Astrocyte (in vitro differentiated cells and primary cell): ENCODE data around the gene TSPAN4. TPM values are rescaled to one million over a fixed set of nuclear protein-coding genes. Genes with fewer than 3 reads are reported as not detected.

Experiments used
- DNase-seq: peaks from one replicate; pipeline ENCODE4 v3.0.0-alpha.2; 2010; ENCODE audit warnings: low read depth
- FAIRE-seq: peaks from 2 replicates; lab custom pipeline; 2011; peaks lifted over from hg19 to GRCh38; lab: Jason Lieb, UNC
- H2AFZ ChIP-seq: 2 replicates; pipeline ENCODE4 v1.6.0; 2012; ENCODE audit warnings: low read depth, low read length, inconsistent platforms
- H3K27ac ChIP-seq: 2 replicates; pipeline ENCODE4 v1.5.1; 2011; ENCODE audit warnings: low read depth, low read length, inconsistent platforms
- H3K27me3 ChIP-seq: 2 replicates; pipeline ENCODE4 v1.6.0; 2011; ENCODE audit warnings: low read length, inconsistent platforms; ENCODE audit not compliant: insufficient read depth
- H3K36me3 ChIP-seq: 2 replicates; pipeline ENCODE4 v1.5.1; 2011; ENCODE audit warnings: low read length, inconsistent platforms; ENCODE audit not compliant: insufficient read depth
- H3K4me1 ChIP-seq: 2 replicates; pipeline ENCODE4 v1.5.1; 2011; ENCODE audit warnings: low read length, inconsistent platforms; ENCODE audit not compliant: insufficient read depth
- H3K4me2 ChIP-seq: 2 replicates; pipeline ENCODE4 v1.6.0; 2012; ENCODE audit warnings: low read length, inconsistent platforms
- H3K4me3 ChIP-seq: 2 replicates; pipeline ENCODE4 v1.5.1; 2011; ENCODE audit warnings: low read depth, mild to moderate bottlenecking, low read length, inconsistent platforms; ENCODE audit not compliant: insufficient read depth
- H3K79me2 ChIP-seq: 2 replicates; pipeline ENCODE4 v1.6.0; 2012; ENCODE audit warnings: mild to moderate bottlenecking, low read length, inconsistent platforms; ENCODE audit not compliant: insufficient read depth
- H3K9ac ChIP-seq: 2 replicates; pipeline ENCODE4 v1.6.0; 2012; ENCODE audit warnings: mild to moderate bottlenecking, low read length, inconsistent platforms
- H3K9me3 ChIP-seq: 2 replicates; pipeline ENCODE4 v1.5.1; 2012; ENCODE audit warnings: low read depth, mild to moderate bottlenecking, low read length, inconsistent platforms; ENCODE audit not compliant: insufficient read depth
- H4K20me1 ChIP-seq: 2 replicates; pipeline ENCODE4 v1.6.0; 2012; ENCODE audit warnings: low read length, inconsistent platforms; ENCODE audit not compliant: insufficient read depth
- H3K27ac Mint-ChIP-seq: one replicate; pipeline ENCODE4 v1.8.0; 2021; ENCODE audit warnings: mild to moderate bottlenecking, mixed read lengths; ENCODE audit not compliant: unreplicated experiment
- H3K27me3 Mint-ChIP-seq: one replicate; pipeline ENCODE4 v1.8.0; 2021; ENCODE audit warnings: low read depth, mixed read lengths; ENCODE audit not compliant: unreplicated experiment
- H3K36me3 Mint-ChIP-seq: one replicate; pipeline ENCODE4 v1.8.0; 2021; ENCODE audit warnings: low read depth, mixed read lengths; ENCODE audit not compliant: unreplicated experiment
- H3K4me1 Mint-ChIP-seq: one replicate; pipeline ENCODE4 v1.8.0; 2021; ENCODE audit warnings: low read depth, mixed read lengths; ENCODE audit not compliant: unreplicated experiment
- H3K4me3 Mint-ChIP-seq: one replicate; pipeline ENCODE4 v1.8.0; 2021; ENCODE audit warnings: mild to moderate bottlenecking, moderate library complexity, mixed read lengths; ENCODE audit not compliant: unreplicated experiment
- H3K9me3 Mint-ChIP-seq: one replicate; pipeline ENCODE4 v1.8.0; 2021; ENCODE audit warnings: mild to moderate bottlenecking, mixed read lengths; ENCODE audit not compliant: unreplicated experiment
- EZH2 ChIP-seq: IDR thresholded peaks from 2 replicates; pipeline ENCODE4 v1.6.1; 2012; ENCODE audit warnings: mild to moderate bottlenecking, low read length, inconsistent platforms; ENCODE audit not compliant: insufficient read depth
- total RNA-seq: library from RNA; stranded (reverse); gene quantifications from 2 replicates; pipeline ENCODE4 v1.2.1, GENCODE V29; 2021
- TF ChIP-seq, protein P1 (sequence below): IDR thresholded peaks from 2 replicates; pipeline ENCODE4 v1.5.1; 2011; ENCODE audit warnings: low read depth, mild to moderate bottlenecking, inconsistent platforms, low read length, moderate library complexity; ENCODE audit not compliant: insufficient read depth

The TSPAN4 gene
- total RNA-seq, 1 donor from 2014 or later = 69.5 TPM

DNA sequence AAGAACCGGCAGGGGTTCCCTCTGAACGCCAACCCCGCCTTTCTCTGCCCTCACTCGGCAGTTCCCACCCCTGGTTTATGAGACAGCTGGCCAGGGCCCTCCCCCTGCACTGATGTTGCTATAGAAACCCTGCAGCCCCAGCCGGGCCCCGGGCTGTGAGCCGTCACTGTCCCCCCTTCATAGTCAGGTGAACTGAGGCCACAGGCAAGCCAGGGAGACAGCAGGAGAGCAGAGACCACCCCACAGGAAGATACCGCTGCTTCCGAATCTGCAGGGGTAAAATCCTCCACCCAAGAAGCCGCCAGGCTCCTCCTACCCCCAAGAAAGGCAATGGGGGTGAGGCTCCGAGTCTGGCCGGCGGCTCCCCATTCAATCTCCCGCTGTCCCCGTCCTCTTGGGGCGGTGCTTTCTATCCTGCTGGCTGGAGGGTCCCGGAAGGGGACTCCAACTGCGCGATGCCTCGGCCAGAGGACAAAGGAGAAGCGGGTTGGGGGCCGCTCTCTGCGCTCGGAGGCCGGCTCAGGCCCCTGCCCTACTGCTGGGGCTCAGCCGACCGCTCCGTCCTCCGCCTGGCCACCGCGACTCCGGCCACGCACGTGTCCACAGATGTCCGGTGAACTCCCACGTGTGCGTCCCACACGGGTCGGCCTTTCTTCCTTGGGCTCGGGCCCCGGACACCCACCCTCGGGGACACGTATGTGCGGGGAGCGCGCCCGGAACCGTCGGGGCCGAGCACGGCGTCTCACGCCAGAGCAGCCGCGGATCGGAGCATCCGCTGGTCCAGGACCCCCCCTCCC lies 45.2 kb upstream of the TSPAN4 start:
- no peaks in the 10 kb centered on the region for H3K4me1 Mint-ChIP-seq
- Histone ChIP-seq H3K4me1 (peaks cover 16% of the 10 kb centered on the region), H3K79me2 (peaks cover 4% of the 10 kb centered on the region), H4K20me1 (peaks cover 52% of the 10 kb centered on the region), H3K27ac (peak overlapping the region; percentile 81), H3K27me3 (no peaks in the 10 kb centered on the region), H3K9ac (peak overlapping the region; percentile 86), H3K36me3 (no peaks in the 10 kb centered on the region), H3K4me2 (peak overlapping the region; percentile 96), H3K4me3 (peak overlapping the region; percentile 77), H3K9me3 (no peaks in the 10 kb centered on the region), H2AFZ (peak overlapping the region; percentile 56)
- no peaks in the 10 kb centered on the region for H3K9me3 Mint-ChIP-seq
- H3K27ac Mint-ChIP-seq = peak overlapping the region; percentile 78
- FAIRE-seq = no peak
- peaks cover 2% of the 10 kb centered on the region for H3K36me3 Mint-ChIP-seq
- H3K27me3 Mint-ChIP-seq = no peaks in the 10 kb centered on the region
- peak; percentile 64 for DNase-seq
- peak overlapping the region; percentile 85 for H3K4me3 Mint-ChIP-seq
- TF ChIP-seq, protein P1, sequence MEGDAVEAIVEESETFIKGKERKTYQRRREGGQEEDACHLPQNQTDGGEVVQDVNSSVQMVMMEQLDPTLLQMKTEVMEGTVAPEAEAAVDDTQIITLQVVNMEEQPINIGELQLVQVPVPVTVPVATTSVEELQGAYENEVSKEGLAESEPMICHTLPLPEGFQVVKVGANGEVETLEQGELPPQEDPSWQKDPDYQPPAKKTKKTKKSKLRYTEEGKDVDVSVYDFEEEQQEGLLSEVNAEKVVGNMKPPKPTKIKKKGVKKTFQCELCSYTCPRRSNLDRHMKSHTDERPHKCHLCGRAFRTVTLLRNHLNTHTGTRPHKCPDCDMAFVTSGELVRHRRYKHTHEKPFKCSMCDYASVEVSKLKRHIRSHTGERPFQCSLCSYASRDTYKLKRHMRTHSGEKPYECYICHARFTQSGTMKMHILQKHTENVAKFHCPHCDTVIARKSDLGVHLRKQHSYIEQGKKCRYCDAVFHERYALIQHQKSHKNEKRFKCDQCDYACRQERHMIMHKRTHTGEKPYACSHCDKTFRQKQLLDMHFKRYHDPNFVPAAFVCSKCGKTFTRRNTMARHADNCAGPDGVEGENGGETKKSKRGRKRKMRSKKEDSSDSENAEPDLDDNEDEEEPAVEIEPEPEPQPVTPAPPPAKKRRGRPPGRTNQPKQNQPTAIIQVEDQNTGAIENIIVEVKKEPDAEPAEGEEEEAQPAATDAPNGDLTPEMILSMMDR = no peak
- no peak for TF ChIP-seq EZH2

DNA sequence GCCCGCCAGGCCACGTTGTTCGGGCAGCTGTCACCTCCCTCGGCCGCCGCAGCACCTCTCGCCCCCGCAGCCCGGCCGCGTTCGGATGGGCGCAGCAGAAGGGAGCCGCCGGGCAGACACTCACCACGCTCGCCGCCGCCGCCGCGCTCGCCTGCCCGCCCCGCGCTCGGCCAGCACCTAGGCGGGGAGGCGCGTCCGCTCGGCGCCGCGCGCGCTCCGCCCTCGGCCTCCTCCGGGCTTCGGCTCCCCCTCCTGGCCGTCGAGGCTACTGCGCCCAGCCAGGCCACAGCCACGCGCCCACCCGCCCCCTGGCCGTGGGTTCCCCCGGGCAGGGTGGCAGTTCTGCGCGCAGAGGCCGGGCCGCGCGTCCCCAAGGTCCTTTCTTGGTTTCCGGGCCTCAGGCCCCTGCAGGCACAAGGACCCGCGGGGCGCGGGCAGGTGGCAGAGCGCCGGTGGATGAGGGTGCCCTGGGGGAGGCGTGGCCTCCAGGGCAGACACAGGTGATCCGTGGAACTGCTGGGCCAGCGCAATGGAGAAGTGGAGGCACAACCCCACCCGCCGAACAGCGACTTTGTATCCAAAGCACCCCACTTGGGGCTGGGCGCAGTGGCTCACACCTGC lies 44.4 kb upstream of the TSPAN4 start, which contains the start of gene SLC25A22:
TSS of gene SLC25A22 (minus strand) at position 189 of the 621 bp plus-strand sequence. CDS start 3,275 bp downstream, outside the sequence.
- no peak for TF ChIP-seq EZH2
- TF ChIP-seq, protein P1 = peak; percentile 19
- no peaks in the 10 kb centered on the region for H3K4me1 Mint-ChIP-seq
- Histone ChIP-seq H3K4me2 (peak within 1 kb of the TSS; percentile 96), H3K27me3 (no peaks in the 10 kb centered on the region), H3K9ac (peak within 1 kb of the TSS; percentile 86), H3K36me3 (no peaks in the 10 kb centered on the region), H4K20me1 (peaks cover 55% of the 10 kb centered on the region), H2AFZ (peak within 1 kb of the TSS; percentile 56), H3K4me1 (peaks cover 16% of the 10 kb centered on the region), H3K27ac (peak within 1 kb of the TSS; percentile 81), H3K9me3 (no peaks in the 10 kb centered on the region), H3K79me2 (peaks cover 11% of the 10 kb centered on the region), H3K4me3 (peak within 1 kb of the TSS; percentile 77)
- FAIRE-seq = no peak
- H3K9me3 Mint-ChIP-seq = no peaks in the 10 kb centered on the region
- peak within 1 kb of the TSS; percentile 78 for H3K27ac Mint-ChIP-seq
- peak; percentile 48 for DNase-seq
- H3K36me3 Mint-ChIP-seq = peaks cover 2% of the 10 kb centered on the region
- no peaks in the 10 kb centered on the region for H3K27me3 Mint-ChIP-seq
- peak within 1 kb of the TSS; percentile 85 for H3K4me3 Mint-ChIP-seq
